K562 (cell line): Measurements from ENCODE around the gene PSMC3IP.
"Not testable (repeated sequence)": the region's sequence is repeated elsewhere in the genome, so short reads cannot be mapped to it uniquely, and the experiment has no call there.

Experiments used
- EZH2 ChIP-seq: IDR thresholded peaks from 2 replicates; pipeline ENCODE4 v1.6.1; 2012; ENCODE audit warnings: low read depth, mild to moderate bottlenecking, inconsistent platforms, low read length, borderline replicate concordance
- NUFIP1 ChIP-seq: fragments of 450-650 bp; IDR thresholded peaks from 2 replicates; pipeline ENCODE4 v1.6.1; 2018; ENCODE audit not compliant: partially characterized antibody
- TCFL5 ChIP-seq: fragments of 250-450 bp; sonication (Bioruptor Pico); conservative IDR thresholded peaks from 2 replicates; pipeline ENCODE4 v1.6.1; 2021; ENCODE audit warnings: mild to moderate bottlenecking, moderate library complexity, matching md5 sums

DNA sequence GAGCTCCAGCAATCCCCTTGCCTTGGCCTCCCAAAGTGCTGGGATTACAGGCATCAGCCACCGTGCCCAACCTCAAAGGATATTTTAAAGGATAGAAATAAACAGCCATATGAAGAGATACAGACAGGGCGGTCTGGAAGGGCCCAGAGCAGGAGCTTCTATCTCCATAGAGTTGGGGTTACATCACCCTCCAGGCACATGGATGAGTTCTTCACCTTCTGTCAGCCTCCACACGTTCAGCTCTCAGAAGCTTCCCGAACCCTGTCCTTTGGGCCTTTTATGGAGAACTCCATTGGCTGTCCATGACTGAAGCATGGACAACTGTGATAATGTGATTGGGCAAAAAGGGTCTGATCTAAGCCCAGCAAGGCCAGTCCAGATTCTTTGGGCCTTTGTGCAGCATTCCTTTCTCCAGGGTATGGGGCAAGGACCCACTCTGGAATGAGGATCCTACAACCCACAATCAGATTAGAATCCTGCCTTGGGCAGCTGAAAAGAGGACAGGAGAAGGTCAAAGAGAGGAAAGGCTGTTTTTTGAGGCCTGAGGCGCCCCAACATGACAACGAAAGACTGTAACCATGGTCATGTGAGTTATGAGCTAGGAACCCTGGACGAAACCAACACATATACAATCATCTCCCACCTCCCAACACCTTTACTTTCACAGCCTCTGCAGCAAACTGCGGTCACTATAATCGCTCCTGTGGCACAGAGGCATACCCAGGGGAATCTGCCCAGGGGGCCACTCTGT lies 31.6 kb downstream of the PSMC3IP start:
- TF ChIP-seq NUFIP1; EZH2; TCFL5 (CRISPR knock-in tag): not testable (repeated sequence)
